Measurements from ENCODE around the gene TESK2.

Gene TESK2

DNA sequence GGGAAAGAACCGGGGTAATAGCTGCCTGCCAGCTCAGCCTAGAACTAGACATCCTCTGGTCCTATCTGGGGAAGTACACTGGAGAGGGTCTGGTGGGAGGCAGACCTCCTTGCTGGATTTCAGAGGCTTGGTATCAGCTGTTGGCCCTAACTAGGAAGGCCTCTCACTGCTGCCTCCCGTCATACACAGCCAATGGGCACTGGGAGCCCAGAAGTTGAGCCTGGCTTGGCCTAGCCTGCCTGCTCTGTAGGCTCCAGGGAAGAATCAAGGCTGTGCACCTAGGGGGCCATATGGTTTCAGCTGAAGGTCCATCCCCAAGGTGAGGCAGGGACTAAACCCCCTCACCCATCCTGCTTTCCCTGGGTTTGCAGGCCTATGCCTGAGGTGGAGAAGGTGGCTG, 146.5 kb downstream of the TESK2 start:
- H3K4me3 ChIP-seq (ENCODE audit: low read depth in 1 of 2, low read length in 1 of 2), result no peak overlapping the region
- H3K27ac ChIP-seq, result no peak overlapping the region
- H3K27me3 ChIP-seq, result no peaks in the 10 kb centered on the region
- TF ChIP-seq, protein P1, sequence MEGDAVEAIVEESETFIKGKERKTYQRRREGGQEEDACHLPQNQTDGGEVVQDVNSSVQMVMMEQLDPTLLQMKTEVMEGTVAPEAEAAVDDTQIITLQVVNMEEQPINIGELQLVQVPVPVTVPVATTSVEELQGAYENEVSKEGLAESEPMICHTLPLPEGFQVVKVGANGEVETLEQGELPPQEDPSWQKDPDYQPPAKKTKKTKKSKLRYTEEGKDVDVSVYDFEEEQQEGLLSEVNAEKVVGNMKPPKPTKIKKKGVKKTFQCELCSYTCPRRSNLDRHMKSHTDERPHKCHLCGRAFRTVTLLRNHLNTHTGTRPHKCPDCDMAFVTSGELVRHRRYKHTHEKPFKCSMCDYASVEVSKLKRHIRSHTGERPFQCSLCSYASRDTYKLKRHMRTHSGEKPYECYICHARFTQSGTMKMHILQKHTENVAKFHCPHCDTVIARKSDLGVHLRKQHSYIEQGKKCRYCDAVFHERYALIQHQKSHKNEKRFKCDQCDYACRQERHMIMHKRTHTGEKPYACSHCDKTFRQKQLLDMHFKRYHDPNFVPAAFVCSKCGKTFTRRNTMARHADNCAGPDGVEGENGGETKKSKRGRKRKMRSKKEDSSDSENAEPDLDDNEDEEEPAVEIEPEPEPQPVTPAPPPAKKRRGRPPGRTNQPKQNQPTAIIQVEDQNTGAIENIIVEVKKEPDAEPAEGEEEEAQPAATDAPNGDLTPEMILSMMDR (IDR thresholded peaks at IDR 0.05), result no peak
- no peaks in the 10 kb centered on the region for H3K9me3 ChIP-seq
- peaks cover 26 to 30% of the 10 kb centered on the region in 2 experiments for H3K4me1 ChIP-seq (ENCODE audit: control insufficient read depth in 1 of 2, insufficient read depth in 1 of 2, low read depth in 1 of 2, low read length in 1 of 2)
- peaks cover 64% of the 10 kb centered on the region for H3K36me3 ChIP-seq

DNA sequence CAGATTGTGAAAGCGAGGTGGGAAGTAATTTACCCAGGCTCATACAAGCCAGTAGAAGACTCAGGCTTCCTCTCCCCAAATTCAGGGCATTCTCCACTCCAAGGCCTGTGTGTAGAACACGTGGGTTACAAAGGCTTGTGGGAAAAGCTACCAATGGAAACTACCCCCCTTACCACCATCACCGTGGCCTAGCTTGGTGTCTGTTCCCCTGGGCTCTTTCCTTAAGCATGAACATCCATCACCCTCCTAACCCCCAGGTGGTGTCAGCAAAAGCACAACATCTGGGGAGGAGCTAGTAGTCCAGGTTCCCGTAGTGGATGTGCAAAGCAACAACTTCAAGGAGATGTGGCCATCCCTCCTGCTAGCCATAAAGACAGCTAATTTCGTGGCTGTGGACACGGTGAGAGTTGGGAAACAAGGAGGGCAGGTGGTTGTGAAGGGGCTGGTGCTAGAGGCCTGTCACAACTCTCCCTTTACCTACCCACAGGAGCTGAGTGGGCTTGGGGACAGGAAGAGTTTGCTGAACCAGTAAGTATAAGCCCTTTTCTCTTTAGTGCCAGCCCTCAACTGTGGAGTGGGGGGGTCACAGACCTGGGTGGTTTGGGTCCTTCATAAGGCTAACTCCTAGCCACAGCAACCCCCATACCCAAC, 150.0 kb downstream of the TESK2 start:
- Histone ChIP-seq H3K27ac (peak overlapping the region; percentile 89), H3K9me3 (no peaks in the 10 kb centered on the region), H3K36me3 (peaks cover 37% of the 10 kb centered on the region), H3K4me1 (ENCODE audit: control insufficient read depth in 1 of 2, insufficient read depth in 1 of 2, low read depth in 1 of 2, low read length in 1 of 2) (peaks cover 32 to 37% of the 10 kb centered on the region in 2 experiments), H3K4me3 (ENCODE audit: low read depth in 1 of 2, low read length in 1 of 2) (peak overlapping the region; percentile 84 to 87), H3K27me3 (no peaks in the 10 kb centered on the region)
- TF ChIP-seq, protein P1 (IDR thresholded peaks at IDR 0.05), result no peak

GRCh38 chr1:45339789-45340558, 151.0 kb downstream of the TESK2 start, which contains the start of the genes MUTYH and TOE1:
Gene MUTYH (minus strand): TSS chr1:45340440. CDS start chr1:45334505, 5,935 bp downstream.
Gene TOE1 (plus strand): TSS chr1:45340170. CDS start chr1:45340253, 83 bp downstream.
- Histone ChIP-seq H3K4me3 (ENCODE audit: low read depth in 1 of 2, low read length in 1 of 2) (peak within 1 kb of the TSS; percentile 84 to 87), H3K36me3 (peaks cover 27% of the 10 kb centered on the region), H3K27ac (peak within 1 kb of the TSS; percentile 89), H3K4me1 (ENCODE audit: control insufficient read depth in 1 of 2, insufficient read depth in 1 of 2, low read depth in 1 of 2, low read length in 1 of 2) (peaks cover 32 to 37% of the 10 kb centered on the region in 2 experiments), H3K27me3 (no peaks in the 10 kb centered on the region), H3K9me3 (no peaks in the 10 kb centered on the region)
- TF ChIP-seq, protein P1 (IDR thresholded peaks at IDR 0.05), result peak; percentile 18

- no peak overlapping the region for H3K4me3 ChIP-seq (ENCODE audit: low read depth in 1 of 2, low read length in 1 of 2)
Observed at GRCh38 chr1:45337630-45338325, 153.2 kb downstream of the TESK2 start.

DNA sequence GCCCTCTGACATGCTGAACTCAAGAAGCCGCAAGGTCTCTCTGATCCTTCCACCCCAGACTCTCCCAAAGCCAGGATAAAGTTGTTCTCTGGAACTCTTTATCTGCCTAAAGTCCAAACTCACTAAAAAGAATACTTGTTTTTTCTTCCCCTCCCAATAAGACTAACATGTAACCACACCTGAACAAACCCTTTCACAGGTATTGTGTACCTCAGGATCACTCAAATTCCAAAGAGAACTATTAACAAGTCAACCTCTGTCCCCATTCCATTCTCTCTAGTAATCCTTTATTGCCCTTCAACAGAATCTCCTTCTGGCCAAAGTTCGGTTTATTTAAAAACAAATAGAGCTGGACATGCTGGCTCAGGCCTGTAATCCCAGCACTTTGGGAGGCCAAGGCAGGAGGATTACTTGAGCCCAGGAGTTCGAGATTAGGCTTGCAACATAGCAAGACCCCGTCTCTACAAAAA, 155.1 kb downstream of the TESK2 start:
- peaks cover 22% of the 10 kb centered on the region for H3K36me3 ChIP-seq
- H3K4me3 ChIP-seq (ENCODE audit: low read depth in 1 of 2, low read length in 1 of 2), result no peak overlapping the region
- TF ChIP-seq, protein P1 (IDR thresholded peaks at IDR 0.05), result no peak
- no peaks in the 10 kb centered on the region for H3K27me3 ChIP-seq
- peaks cover 21 to 25% of the 10 kb centered on the region in 2 experiments for H3K4me1 ChIP-seq (ENCODE audit: control insufficient read depth in 1 of 2, insufficient read depth in 1 of 2, low read depth in 1 of 2, low read length in 1 of 2)
- H3K27ac ChIP-seq, result no peak overlapping the region
- H3K9me3 ChIP-seq, result no peaks in the 10 kb centered on the region

More at GRCh38 chr1:45337630-45338325, 153.2 kb downstream of the TESK2 start:
- H3K36me3 ChIP-seq, result peaks cover 12% of the 10 kb centered on the region
- H3K9me3 ChIP-seq, result no peaks in the 10 kb centered on the region
- H3K4me1 ChIP-seq (ENCODE audit: control insufficient read depth in 1 of 2, insufficient read depth in 1 of 2, low read depth in 1 of 2, low read length in 1 of 2), result peaks cover 36 to 40% of the 10 kb centered on the region in 2 experiments
- H3K27ac ChIP-seq, result no peak overlapping the region
- no peaks in the 10 kb centered on the region for H3K27me3 ChIP-seq
- TF ChIP-seq, protein P1 (IDR thresholded peaks at IDR 0.05), result no peak

Data from neutrophil (primary cell).